ENCODE results near the gene PMS2.
"Not testable (repeated sequence)": the region's sequence is repeated elsewhere in the genome, so short reads cannot be mapped to it uniquely, and the experiment has no call there.

PMS2 gene

GRCh38 chr7:5963810-5964209, 45.0 kb downstream of the PMS2 start:
- H3K9ac ChIP-seq (ENCODE audit: low read length); H3K4me1 ChIP-seq (ENCODE audit: low read length); H3F3A ChIP-seq (ENCODE audit: insufficient read depth, low read length); DNase-seq; H3K4me2 ChIP-seq (ENCODE audit: low read depth, low read length); H3K27ac ChIP-seq (ENCODE audit: low read length); H3K9me2 ChIP-seq (replicated peaks; ENCODE audit: insufficient read depth, low read length); H3K36me3 ChIP-seq (replicated peaks; ENCODE audit: insufficient read depth, low read length); H2AFZ ChIP-seq (ENCODE audit: low read length); H3K79me2 ChIP-seq (ENCODE audit: low read length); H3K4me3 ChIP-seq (ENCODE audit: low read length); H3K9me3 ChIP-seq (replicated peaks; ENCODE audit: insufficient read depth, low read length); H3K27me3 ChIP-seq (replicated peaks; ENCODE audit: insufficient read depth, low read length); H4K20me1 ChIP-seq (ENCODE audit: insufficient read depth, low read length): not testable (repeated sequence)

GRCh38 chr7:5963205-5963604, 45.6 kb downstream of the PMS2 start:
- DNase-seq; H3F3A ChIP-seq (ENCODE audit: insufficient read depth, low read length); H3K9ac ChIP-seq (ENCODE audit: low read length); H3K9me3 ChIP-seq (replicated peaks; ENCODE audit: insufficient read depth, low read length); H4K20me1 ChIP-seq (ENCODE audit: insufficient read depth, low read length); H3K79me2 ChIP-seq (ENCODE audit: low read length); H3K27ac ChIP-seq (ENCODE audit: low read length); H3K4me2 ChIP-seq (ENCODE audit: low read depth, low read length); H2AFZ ChIP-seq (ENCODE audit: low read length); H3K36me3 ChIP-seq (replicated peaks; ENCODE audit: insufficient read depth, low read length); H3K4me1 ChIP-seq (ENCODE audit: low read length); H3K9me2 ChIP-seq (replicated peaks; ENCODE audit: insufficient read depth, low read length); H3K27me3 ChIP-seq (replicated peaks; ENCODE audit: insufficient read depth, low read length); H3K4me3 ChIP-seq (ENCODE audit: low read length): not testable (repeated sequence)

- not testable (repeated sequence) for H3K4me3 ChIP-seq (ENCODE audit: low read length); H3K9me3 ChIP-seq (replicated peaks; ENCODE audit: insufficient read depth, low read length); DNase-seq; H3K36me3 ChIP-seq (replicated peaks; ENCODE audit: insufficient read depth, low read length); H4K20me1 ChIP-seq (ENCODE audit: insufficient read depth, low read length); H3F3A ChIP-seq (ENCODE audit: insufficient read depth, low read length); H3K9me2 ChIP-seq (replicated peaks; ENCODE audit: insufficient read depth, low read length); H3K79me2 ChIP-seq (ENCODE audit: low read length); H3K4me2 ChIP-seq (ENCODE audit: low read depth, low read length); H3K4me1 ChIP-seq (ENCODE audit: low read length); H3K27me3 ChIP-seq (replicated peaks; ENCODE audit: insufficient read depth, low read length); H2AFZ ChIP-seq (ENCODE audit: low read length); H3K9ac ChIP-seq (ENCODE audit: low read length); H3K27ac ChIP-seq (ENCODE audit: low read length)
Observed at GRCh38 chr7:5934945-5935450, 73.9 kb downstream of the PMS2 start.

GRCh38 chr7:5931905-5932644, 76.8 kb downstream of the PMS2 start:
- H3K4me2 ChIP-seq (ENCODE audit: low read depth, low read length); H3K4me3 ChIP-seq (ENCODE audit: low read length); H2AFZ ChIP-seq (ENCODE audit: low read length); H3K36me3 ChIP-seq (replicated peaks; ENCODE audit: insufficient read depth, low read length); H3K9me2 ChIP-seq (replicated peaks; ENCODE audit: insufficient read depth, low read length); H3K4me1 ChIP-seq (ENCODE audit: low read length); H3K9me3 ChIP-seq (replicated peaks; ENCODE audit: insufficient read depth, low read length); DNase-seq; H3K27me3 ChIP-seq (replicated peaks; ENCODE audit: insufficient read depth, low read length); H3F3A ChIP-seq (ENCODE audit: insufficient read depth, low read length); H3K79me2 ChIP-seq (ENCODE audit: low read length); H3K27ac ChIP-seq (ENCODE audit: low read length); H4K20me1 ChIP-seq (ENCODE audit: insufficient read depth, low read length); H3K9ac ChIP-seq (ENCODE audit: low read length): not testable (repeated sequence)

- not testable (repeated sequence) for H3K9me3 ChIP-seq (replicated peaks; ENCODE audit: insufficient read depth, low read length); H3K27ac ChIP-seq (ENCODE audit: low read length); H3K79me2 ChIP-seq (ENCODE audit: low read length); H3K9ac ChIP-seq (ENCODE audit: low read length); H3F3A ChIP-seq (ENCODE audit: insufficient read depth, low read length); H3K4me3 ChIP-seq (ENCODE audit: low read length); H3K27me3 ChIP-seq (replicated peaks; ENCODE audit: insufficient read depth, low read length); H3K36me3 ChIP-seq (replicated peaks; ENCODE audit: insufficient read depth, low read length); DNase-seq; H2AFZ ChIP-seq (ENCODE audit: low read length); H3K4me2 ChIP-seq (ENCODE audit: low read depth, low read length); H3K9me2 ChIP-seq (replicated peaks; ENCODE audit: insufficient read depth, low read length); H4K20me1 ChIP-seq (ENCODE audit: insufficient read depth, low read length); H3K4me1 ChIP-seq (ENCODE audit: low read length)
Observed at GRCh38 chr7:5931250-5931649, 77.6 kb downstream of the PMS2 start.

- H3K4me3 ChIP-seq (ENCODE audit: low read length); H3K27ac ChIP-seq (ENCODE audit: low read length); H4K20me1 ChIP-seq (ENCODE audit: insufficient read depth, low read length); H3K4me2 ChIP-seq (ENCODE audit: low read depth, low read length); H3K27me3 ChIP-seq (replicated peaks; ENCODE audit: insufficient read depth, low read length); H3F3A ChIP-seq (ENCODE audit: insufficient read depth, low read length); H3K79me2 ChIP-seq (ENCODE audit: low read length); H3K9me2 ChIP-seq (replicated peaks; ENCODE audit: insufficient read depth, low read length); H2AFZ ChIP-seq (ENCODE audit: low read length); H3K9ac ChIP-seq (ENCODE audit: low read length); DNase-seq; H3K4me1 ChIP-seq (ENCODE audit: low read length); H3K36me3 ChIP-seq (replicated peaks; ENCODE audit: insufficient read depth, low read length); H3K9me3 ChIP-seq (replicated peaks; ENCODE audit: insufficient read depth, low read length): not testable (repeated sequence)
Observed at GRCh38 chr7:5930290-5930689, 78.6 kb downstream of the PMS2 start.

- not testable (repeated sequence) for H3K4me2 ChIP-seq (ENCODE audit: low read depth, low read length); H3K4me1 ChIP-seq (ENCODE audit: low read length); H2AFZ ChIP-seq (ENCODE audit: low read length); H3K9me3 ChIP-seq (replicated peaks; ENCODE audit: insufficient read depth, low read length); H3K9ac ChIP-seq (ENCODE audit: low read length); DNase-seq; H3K27me3 ChIP-seq (replicated peaks; ENCODE audit: insufficient read depth, low read length); H3F3A ChIP-seq (ENCODE audit: insufficient read depth, low read length); H4K20me1 ChIP-seq (ENCODE audit: insufficient read depth, low read length); H3K36me3 ChIP-seq (replicated peaks; ENCODE audit: insufficient read depth, low read length); H3K27ac ChIP-seq (ENCODE audit: low read length); H3K9me2 ChIP-seq (replicated peaks; ENCODE audit: insufficient read depth, low read length); H3K79me2 ChIP-seq (ENCODE audit: low read length); H3K4me3 ChIP-seq (ENCODE audit: low read length)
Observed at GRCh38 chr7:5926263-5926870, 82.5 kb downstream of the PMS2 start.

- not testable (repeated sequence) for H3K4me1 ChIP-seq (ENCODE audit: low read length); H3K36me3 ChIP-seq (replicated peaks; ENCODE audit: insufficient read depth, low read length); H2AFZ ChIP-seq (ENCODE audit: low read length); H3K4me3 ChIP-seq (ENCODE audit: low read length); H3K27me3 ChIP-seq (replicated peaks; ENCODE audit: insufficient read depth, low read length); H3K9ac ChIP-seq (ENCODE audit: low read length); H3F3A ChIP-seq (ENCODE audit: insufficient read depth, low read length); H3K4me2 ChIP-seq (ENCODE audit: low read depth, low read length); H3K79me2 ChIP-seq (ENCODE audit: low read length); DNase-seq; H3K9me3 ChIP-seq (replicated peaks; ENCODE audit: insufficient read depth, low read length); H3K9me2 ChIP-seq (replicated peaks; ENCODE audit: insufficient read depth, low read length); H3K27ac ChIP-seq (ENCODE audit: low read length); H4K20me1 ChIP-seq (ENCODE audit: insufficient read depth, low read length)
Observed at GRCh38 chr7:5924630-5925029, 84.2 kb downstream of the PMS2 start.

All from MM.1S (cell line).